Activated naive CD4-positive, alpha-beta T cell treated with anti-CD3 and anti-CD28 coated beads, Interleukin-2, amount 50 U/mL, for 24 hours (primary cell): ENCODE results near the gene MAGEH1.

Experiments used
- H3K27ac Mint-ChIP-seq: one replicate; pipeline ENCODE4 v1.8.0; 2021; ENCODE audit warnings: mild to moderate bottlenecking, mixed read lengths
- H3K27me3 Mint-ChIP-seq: one replicate; pipeline ENCODE4 v1.8.0; 2021; ENCODE audit warnings: mixed read lengths
- H3K36me3 Mint-ChIP-seq: one replicate; pipeline ENCODE4 v1.8.0; 2021; ENCODE audit warnings: mixed read lengths
- H3K4me1 Mint-ChIP-seq: one replicate; pipeline ENCODE4 v1.8.0; 2021; ENCODE audit warnings: mixed read lengths
- H3K4me3 Mint-ChIP-seq: one replicate; pipeline ENCODE4 v1.8.0; 2021; ENCODE audit warnings: mild to moderate bottlenecking, mixed read lengths
- H3K9me3 Mint-ChIP-seq: one replicate; pipeline ENCODE4 v1.8.0; 2021; ENCODE audit warnings: mixed read lengths

MAGEH1 gene

DNA sequence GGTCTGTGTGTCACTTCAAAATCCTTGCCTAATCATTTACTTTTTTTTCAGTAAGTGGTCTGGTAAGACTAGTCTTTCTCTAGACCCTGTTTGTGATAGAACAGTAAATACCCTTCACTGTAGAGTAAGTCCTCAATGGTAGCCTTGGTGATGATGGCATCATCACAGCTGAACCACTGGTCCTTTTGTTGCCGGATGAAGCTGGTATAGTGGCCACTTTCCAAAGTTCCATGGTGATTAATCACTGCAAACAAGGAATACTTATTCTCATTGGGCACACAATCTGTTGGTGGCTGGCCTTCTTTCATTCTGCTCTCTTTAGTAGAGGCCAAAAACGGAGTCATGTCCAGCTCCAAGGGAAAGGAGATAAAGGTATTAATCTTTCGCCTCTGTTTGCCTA is 34.8 kb downstream of the MAGEH1 start:
- H3K4me1 Mint-ChIP-seq, result peaks cover 27% of the 10 kb centered on the region
- no peaks in the 10 kb centered on the region for H3K27me3 Mint-ChIP-seq
- no peaks in the 10 kb centered on the region for H3K36me3 Mint-ChIP-seq
- no peaks in the 10 kb centered on the region for H3K9me3 Mint-ChIP-seq
- peak overlapping the region; percentile 43 for H3K27ac Mint-ChIP-seq
- H3K4me3 Mint-ChIP-seq, result no peak overlapping the region

DNA sequence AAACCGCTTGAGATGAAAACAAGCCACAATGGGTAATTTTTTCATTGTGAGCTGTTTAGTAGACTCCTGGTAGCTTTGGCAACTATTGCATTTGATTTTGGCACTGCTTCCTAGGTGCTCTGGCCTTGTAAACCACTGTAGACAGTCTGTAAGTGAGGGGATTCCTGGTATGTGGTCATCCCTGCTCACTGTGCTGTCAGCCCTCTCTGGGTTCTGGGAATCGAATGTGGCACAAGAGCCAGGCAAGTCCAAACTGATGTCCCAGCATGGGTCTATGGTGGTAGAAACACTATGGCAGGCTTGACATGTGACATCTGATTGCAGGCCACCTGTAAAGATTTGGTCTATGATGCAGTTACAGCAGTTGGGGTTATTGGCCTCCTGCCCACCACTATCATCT is 35.2 kb downstream of the MAGEH1 start:
- H3K36me3 Mint-ChIP-seq, result no peaks in the 10 kb centered on the region
- no peak overlapping the region for H3K27ac Mint-ChIP-seq
- peak overlapping the region; percentile 80 for H3K4me3 Mint-ChIP-seq
- H3K4me1 Mint-ChIP-seq, result peaks cover 27% of the 10 kb centered on the region
- no peaks in the 10 kb centered on the region for H3K27me3 Mint-ChIP-seq
- no peaks in the 10 kb centered on the region for H3K9me3 Mint-ChIP-seq

DNA sequence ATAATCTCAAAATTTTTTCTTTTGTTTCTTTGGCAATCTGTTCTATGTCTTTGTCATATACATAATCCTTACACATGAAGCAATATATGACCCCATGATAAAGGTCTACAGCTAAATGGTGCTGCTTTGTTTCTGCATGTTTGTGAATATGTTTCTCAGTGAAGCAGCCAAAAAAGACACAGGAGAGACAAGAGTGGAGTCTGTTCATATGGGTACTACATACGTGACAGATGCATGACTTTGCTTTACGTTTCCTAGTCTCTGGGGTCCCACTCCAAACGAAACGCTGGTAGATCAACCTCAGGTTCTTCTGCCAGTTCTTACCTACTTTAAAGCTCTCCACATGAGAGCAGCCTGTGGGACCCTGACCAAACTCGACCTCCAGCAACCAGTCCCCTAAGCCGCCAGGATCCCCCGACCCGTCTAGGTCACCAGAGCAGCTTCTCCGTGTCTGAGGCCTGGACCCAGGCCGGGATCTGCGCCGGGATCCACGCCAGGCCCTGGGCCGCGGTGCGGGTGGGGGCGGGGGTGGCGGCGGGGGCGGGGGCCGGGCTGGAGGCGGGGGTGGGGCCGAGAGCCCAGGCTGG is 36.2 kb downstream of the MAGEH1 start:
- H3K27ac Mint-ChIP-seq, result peak overlapping the region; percentile 46
- peaks cover 27% of the 10 kb centered on the region for H3K4me1 Mint-ChIP-seq
- H3K27me3 Mint-ChIP-seq, result no peaks in the 10 kb centered on the region
- peak overlapping the region; percentile 80 for H3K4me3 Mint-ChIP-seq
- no peaks in the 10 kb centered on the region for H3K9me3 Mint-ChIP-seq
- H3K36me3 Mint-ChIP-seq, result no peaks in the 10 kb centered on the region

- H3K27ac Mint-ChIP-seq, result peak overlapping the region; percentile 95
These were observed 36.8 kb downstream of the MAGEH1 start for GRCh38 chrX:55488593-55489313.

GRCh38 chrX:55489314-55490009 is 37.5 kb downstream of the MAGEH1 start, which contains the start of gene USP51:
Gene USP51 (minus strand): TSS chrX:55489848. CDS start chrX:55488939, 909 bp downstream.
- Mint-ChIP-seq H3K4me3 (peak within 1 kb of the TSS; percentile 93), H3K9me3 (no peaks in the 10 kb centered on the region), H3K27me3 (no peaks in the 10 kb centered on the region), H3K4me1 (peaks cover 27% of the 10 kb centered on the region), H3K27ac (peak within 1 kb of the TSS; percentile 95), H3K36me3 (no peaks in the 10 kb centered on the region)

More at GRCh38 chrX:55488593-55489313, 36.8 kb downstream of the MAGEH1 start:
- H3K36me3 Mint-ChIP-seq, result no peaks in the 10 kb centered on the region
- no peaks in the 10 kb centered on the region for H3K27me3 Mint-ChIP-seq
- peaks cover 27% of the 10 kb centered on the region for H3K4me1 Mint-ChIP-seq
- no peaks in the 10 kb centered on the region for H3K9me3 Mint-ChIP-seq
- H3K4me3 Mint-ChIP-seq, result peak overlapping the region; percentile 93

DNA sequence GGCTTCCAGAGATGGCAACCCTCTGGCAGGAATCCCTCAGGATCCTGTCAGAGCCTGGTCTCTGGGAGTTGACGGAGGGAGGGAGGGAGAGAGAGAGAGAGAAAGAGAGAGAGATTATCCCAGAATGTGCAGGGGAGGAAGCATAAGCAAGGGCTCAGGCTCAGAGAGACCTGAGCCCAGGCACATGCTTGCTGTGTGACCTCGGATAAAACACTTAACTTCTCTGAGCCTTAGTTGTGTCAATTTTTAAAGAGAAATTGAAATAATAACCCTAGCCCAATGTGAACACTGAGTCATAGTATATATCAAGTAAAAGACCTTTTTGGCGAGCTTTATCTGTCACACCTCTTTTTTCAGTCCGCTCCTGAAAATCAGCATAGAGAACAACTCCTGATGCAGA is 38.2 kb downstream of the MAGEH1 start:
- H3K36me3 Mint-ChIP-seq, result no peaks in the 10 kb centered on the region
- H3K4me1 Mint-ChIP-seq, result peaks cover 20% of the 10 kb centered on the region
- H3K4me3 Mint-ChIP-seq, result peak overlapping the region; percentile 93
- no peaks in the 10 kb centered on the region for H3K9me3 Mint-ChIP-seq
- H3K27me3 Mint-ChIP-seq, result no peaks in the 10 kb centered on the region
- H3K27ac Mint-ChIP-seq, result peak overlapping the region; percentile 95

GRCh38 chrX:55490974-55491373 is 39.0 kb downstream of the MAGEH1 start:
- Mint-ChIP-seq H3K9me3 (no peaks in the 10 kb centered on the region), H3K4me3 (no peak overlapping the region), H3K36me3 (no peaks in the 10 kb centered on the region), H3K27ac (no peak overlapping the region), H3K27me3 (no peaks in the 10 kb centered on the region), H3K4me1 (peaks cover 18% of the 10 kb centered on the region)
